Measurements from ENCODE around the gene SLC27A6.
"Not testable (repeated sequence)": the region's sequence is repeated elsewhere in the genome, so short reads cannot be mapped to it uniquely, and the experiment has no call there.

Gene SLC27A6

GRCh38 chr5:128984480-128984879 is 19.2 kb downstream of the SLC27A6 start:
- Histone ChIP-seq H3K27ac (no peak overlapping the region), H3K4me3 (no peak overlapping the region)

- Histone ChIP-seq H3K27ac (no peak overlapping the region), H3K4me3 (no peak overlapping the region)
Observed at GRCh38 chr5:128988476-128988875, 23.2 kb downstream of the SLC27A6 start.

GRCh38 chr5:129001841-129002526 is 36.7 kb downstream of the SLC27A6 start:
- Histone ChIP-seq H3K4me3 (no peak overlapping the region), H3K27ac (no peak overlapping the region)

- H3K27ac ChIP-seq, result no peak overlapping the region
- H3K4me3 ChIP-seq, result no peak overlapping the region
Observed at GRCh38 chr5:129002527-129002842, 37.2 kb downstream of the SLC27A6 start.

- H3K27ac ChIP-seq, result no peak overlapping the region
- no peak overlapping the region for H3K4me3 ChIP-seq
Observed at GRCh38 chr5:129003232-129003631, 37.9 kb downstream of the SLC27A6 start.

GRCh38 chr5:129014185-129014584 is 48.9 kb downstream of the SLC27A6 start:
- no peak overlapping the region for H3K27ac ChIP-seq
- H3K4me3 ChIP-seq, result no peak overlapping the region

- Histone ChIP-seq H3K27ac (no peak overlapping the region), H3K4me3 (no peak overlapping the region)
Observed at GRCh38 chr5:129018837-129019236, 53.5 kb downstream of the SLC27A6 start.

GRCh38 chr5:129019401-129019908 is 54.2 kb downstream of the SLC27A6 start:
- H3K27ac ChIP-seq, result no peak overlapping the region
- no peak overlapping the region for H3K4me3 ChIP-seq

- Histone ChIP-seq H3K4me3 (no peak overlapping the region), H3K27ac (no peak overlapping the region)
Observed at GRCh38 chr5:129020683-129021082, 55.4 kb downstream of the SLC27A6 start.

- no peak overlapping the region for H3K27ac ChIP-seq
- no peak overlapping the region for H3K4me3 ChIP-seq
Observed at GRCh38 chr5:129021744-129022143, 56.5 kb downstream of the SLC27A6 start.

GRCh38 chr5:129022599-129022998 is 57.3 kb downstream of the SLC27A6 start:
- Histone ChIP-seq H3K27ac (no peak overlapping the region), H3K4me3 (no peak overlapping the region)

- Histone ChIP-seq H3K4me3 (no peak overlapping the region), H3K27ac (no peak overlapping the region)
Observed at GRCh38 chr5:129027260-129027659, 62.0 kb downstream of the SLC27A6 start.

- Histone ChIP-seq H3K27ac (no peak overlapping the region), H3K4me3 (no peak overlapping the region)
Observed at GRCh38 chr5:129031886-129032683, 66.8 kb downstream of the SLC27A6 start.

GRCh38 chr5:129036257-129036656 is 71.0 kb downstream of the SLC27A6 start:
- not testable (repeated sequence) for H3K4me3 ChIP-seq, H3K27ac ChIP-seq

GRCh38 chr5:129041196-129041881 is 76.1 kb downstream of the SLC27A6 start:
- Histone ChIP-seq H3K27ac (no peak overlapping the region), H3K4me3 (no peak overlapping the region)

- Histone ChIP-seq H3K27ac (no peak overlapping the region), H3K4me3 (no peak overlapping the region)
Observed at GRCh38 chr5:129042306-129042705, 77.0 kb downstream of the SLC27A6 start.

GRCh38 chr5:129043894-129044293 is 78.6 kb downstream of the SLC27A6 start:
- H3K27ac ChIP-seq, result no peak overlapping the region
- no peak overlapping the region for H3K4me3 ChIP-seq

- no peak overlapping the region for H3K27ac ChIP-seq
- no peak overlapping the region for H3K4me3 ChIP-seq
Observed at GRCh38 chr5:129046151-129046550, 80.9 kb downstream of the SLC27A6 start.

- Histone ChIP-seq H3K4me3 (no peak overlapping the region), H3K27ac (no peak overlapping the region)
Observed at GRCh38 chr5:129048509-129048908, 83.2 kb downstream of the SLC27A6 start.

GRCh38 chr5:129049126-129049799 is 84.0 kb downstream of the SLC27A6 start:
- no peak overlapping the region for H3K27ac ChIP-seq
- H3K4me3 ChIP-seq, result no peak overlapping the region
